Activated T-helper 9 cell treated with anti-CD3 and anti-CD28 coated beads, Interleukin-2, amount 50 U/mL, for 16 hours (primary cell): ENCODE results near the gene SELENOW.

Experiments used
- DNase-seq: peaks from one replicate; pipeline ENCODE4 v3.0.0-alpha.2; 2020; ENCODE audit warnings: low read depth

Gene SELENOW

GRCh38 chr19:47820410-47820809 is 41.9 kb downstream of the SELENOW start:
- no peak for DNase-seq

GRCh38 chr19:47821460-47822020 is 43.0 kb downstream of the SELENOW start, which contains the start of gene CRX:
TSS of gene CRX (plus strand) at chr19:47821937. CDS start at chr19:47834444, 12,507 bp downstream.
- no peak for DNase-seq

GRCh38 chr19:47824396-47824795 is 45.9 kb downstream of the SELENOW start:
- no peak for DNase-seq

GRCh38 chr19:47826800-47827199 is 48.3 kb downstream of the SELENOW start:
- no peak for DNase-seq

- DNase-seq, result no peak
These were observed 54.2 kb downstream of the SELENOW start for GRCh38 chr19:47832723-47833122.
